GM12801 (cell line): ENCODE measurements around the gene UNC119B.

ENCODE experiments used
- TF ChIP-seq, protein P1 (sequence below): IDR thresholded peaks from one replicate; pipeline ENCODE4 v1.5.1; 2011; ENCODE audit warnings: control low read depth; ENCODE audit not compliant: insufficient read length; ENCODE audit errors: extremely low read depth

The UNC119B gene

DNA sequence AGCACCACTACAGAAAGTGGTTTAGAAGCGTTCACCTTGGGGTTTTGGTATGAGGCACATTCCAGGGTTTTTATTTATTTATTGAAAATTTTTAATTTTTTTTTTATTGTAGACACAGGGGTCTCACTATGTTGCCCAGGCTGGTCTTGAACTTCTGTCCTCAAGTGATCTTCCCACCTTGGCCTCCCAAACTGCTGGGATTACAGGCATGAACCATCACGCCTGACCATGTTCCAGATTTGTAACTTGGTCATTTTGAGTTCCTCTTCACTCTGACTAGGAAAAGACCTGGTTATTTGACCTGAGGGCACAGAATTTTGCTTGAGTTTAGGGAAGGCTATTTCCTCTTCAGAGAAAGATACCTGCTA, 20.2 kb upstream of the UNC119B start:
- TF ChIP-seq, protein P1, sequence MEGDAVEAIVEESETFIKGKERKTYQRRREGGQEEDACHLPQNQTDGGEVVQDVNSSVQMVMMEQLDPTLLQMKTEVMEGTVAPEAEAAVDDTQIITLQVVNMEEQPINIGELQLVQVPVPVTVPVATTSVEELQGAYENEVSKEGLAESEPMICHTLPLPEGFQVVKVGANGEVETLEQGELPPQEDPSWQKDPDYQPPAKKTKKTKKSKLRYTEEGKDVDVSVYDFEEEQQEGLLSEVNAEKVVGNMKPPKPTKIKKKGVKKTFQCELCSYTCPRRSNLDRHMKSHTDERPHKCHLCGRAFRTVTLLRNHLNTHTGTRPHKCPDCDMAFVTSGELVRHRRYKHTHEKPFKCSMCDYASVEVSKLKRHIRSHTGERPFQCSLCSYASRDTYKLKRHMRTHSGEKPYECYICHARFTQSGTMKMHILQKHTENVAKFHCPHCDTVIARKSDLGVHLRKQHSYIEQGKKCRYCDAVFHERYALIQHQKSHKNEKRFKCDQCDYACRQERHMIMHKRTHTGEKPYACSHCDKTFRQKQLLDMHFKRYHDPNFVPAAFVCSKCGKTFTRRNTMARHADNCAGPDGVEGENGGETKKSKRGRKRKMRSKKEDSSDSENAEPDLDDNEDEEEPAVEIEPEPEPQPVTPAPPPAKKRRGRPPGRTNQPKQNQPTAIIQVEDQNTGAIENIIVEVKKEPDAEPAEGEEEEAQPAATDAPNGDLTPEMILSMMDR, result no peak

DNA sequence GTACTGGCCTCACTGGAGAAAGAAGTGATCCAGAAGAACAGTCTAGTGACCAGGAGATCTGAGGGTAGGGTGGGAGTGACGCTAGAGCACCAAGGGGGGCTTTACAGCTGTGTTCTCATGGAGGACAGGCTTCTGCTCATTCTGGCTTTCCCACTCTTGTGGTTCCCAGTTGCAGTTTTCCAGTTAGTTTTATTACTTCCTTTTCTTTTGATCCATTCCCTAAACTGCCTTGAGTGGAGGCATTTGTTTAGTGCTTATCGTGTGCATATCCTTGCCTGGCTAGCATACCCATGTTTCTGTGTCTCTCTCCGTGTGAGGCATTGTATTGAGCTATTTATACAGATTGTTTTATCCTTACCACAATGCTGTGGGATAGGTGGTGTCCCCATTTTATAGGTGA, 19.3 kb upstream of the UNC119B start:
- TF ChIP-seq, protein P1, result no peak

DNA sequence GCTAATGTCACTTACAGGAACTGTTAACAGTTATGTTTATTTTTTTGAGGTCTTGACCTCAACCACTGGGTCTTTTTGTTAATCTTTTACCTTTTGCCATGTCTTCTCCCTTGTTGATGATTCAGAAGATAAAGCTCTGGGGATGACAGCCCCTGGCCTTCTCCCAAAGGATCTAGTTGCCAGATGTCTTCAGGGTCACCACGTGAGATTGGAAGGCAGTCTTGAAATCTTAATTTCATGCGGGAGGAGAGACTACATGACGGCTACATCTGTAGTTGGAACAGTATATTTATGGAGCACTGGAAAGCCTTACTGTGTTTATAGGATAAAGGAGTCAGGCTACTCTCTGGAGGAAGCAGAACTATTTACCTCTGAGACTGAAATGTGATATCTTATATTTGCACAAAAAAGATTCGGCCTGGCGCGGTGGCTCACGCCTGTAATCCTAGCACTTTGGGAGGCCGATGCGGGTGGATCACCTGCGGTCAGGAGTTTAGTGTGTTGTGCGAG, 17.7 kb upstream of the UNC119B start:
- TF ChIP-seq, protein P1, result no peak

DNA sequence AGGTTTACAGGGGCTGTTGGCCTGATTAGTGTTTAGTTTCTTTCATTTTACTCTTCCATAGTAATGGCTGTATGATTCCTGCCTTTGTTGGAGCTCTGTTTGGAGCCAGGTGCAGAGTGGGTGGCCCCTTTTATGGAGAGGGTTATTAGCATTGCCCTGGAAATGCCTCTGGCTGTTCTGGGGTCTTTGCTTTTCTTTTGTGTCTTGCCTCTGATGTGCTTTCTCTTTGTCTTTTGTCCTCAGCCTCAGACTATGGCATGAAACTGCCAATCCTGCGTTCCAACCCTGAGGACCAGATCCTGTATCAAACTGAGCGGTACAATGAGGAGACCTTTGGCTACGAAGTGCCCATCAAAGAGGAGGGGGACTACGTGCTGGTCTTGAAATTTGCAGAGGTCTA, 16.4 kb upstream of the UNC119B start:
- TF ChIP-seq, protein P1, result no peak

DNA sequence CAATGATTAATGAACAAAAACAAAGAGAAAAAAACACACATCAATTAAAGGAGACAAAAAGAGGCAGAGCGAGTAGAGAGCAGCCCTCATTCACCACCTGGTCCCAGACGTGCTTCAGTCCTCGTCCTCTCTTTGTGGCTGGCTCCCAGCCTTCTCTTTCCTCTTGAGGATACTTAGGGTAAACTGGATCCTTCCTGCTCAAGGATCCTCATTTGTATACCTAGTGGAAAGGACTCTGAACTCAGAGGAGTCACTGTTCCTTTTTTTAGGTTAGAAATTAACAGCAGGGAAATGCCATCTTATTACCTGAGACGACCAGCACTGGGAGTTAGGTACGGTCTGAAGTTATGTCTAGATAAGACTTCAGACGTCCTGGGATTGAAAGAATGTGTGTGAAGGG, 13.6 kb upstream of the UNC119B start:
- TF ChIP-seq, protein P1, result no peak

DNA sequence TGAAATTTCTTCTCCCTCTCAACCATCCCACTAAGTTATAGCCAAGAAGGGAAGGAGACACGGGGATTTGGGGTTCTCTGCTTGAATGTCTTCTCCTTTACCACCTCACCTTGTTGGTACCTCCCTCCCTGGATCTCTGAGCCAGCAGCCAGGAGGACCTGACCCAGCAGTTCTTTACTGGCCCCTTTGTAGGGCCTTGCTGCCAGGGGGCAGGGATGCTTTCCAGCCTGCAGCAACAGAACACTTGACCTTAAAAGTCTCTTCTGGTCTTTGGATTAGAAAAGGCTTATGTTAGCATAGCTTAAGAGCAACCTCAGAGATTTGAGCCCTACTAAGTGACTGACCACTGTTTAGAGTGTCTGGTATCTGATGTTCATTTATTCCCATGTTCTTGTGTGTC, 12.9 kb upstream of the UNC119B start:
- TF ChIP-seq, protein P1, result no peak

DNA sequence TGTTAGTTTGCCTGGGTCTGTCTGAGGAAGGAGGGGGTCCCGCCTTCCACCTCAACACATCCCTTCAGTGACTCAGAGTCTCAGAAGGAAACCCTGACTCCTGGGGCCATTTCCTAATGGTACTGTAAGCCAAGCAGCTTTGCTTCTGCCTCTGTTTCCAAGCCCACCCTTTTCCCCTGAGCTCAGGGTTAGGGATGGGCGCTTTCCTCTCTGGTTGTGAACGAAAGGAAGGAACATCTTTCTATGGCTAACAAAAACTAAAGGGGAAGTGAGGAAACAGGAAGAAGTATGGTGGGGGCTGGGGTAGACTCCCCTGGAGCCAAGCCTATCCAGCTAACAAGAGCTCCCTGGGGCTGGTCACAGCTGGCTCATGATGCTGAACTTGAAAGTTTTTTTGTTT, 11.6 kb upstream of the UNC119B start:
- TF ChIP-seq, protein P1, result no peak

DNA sequence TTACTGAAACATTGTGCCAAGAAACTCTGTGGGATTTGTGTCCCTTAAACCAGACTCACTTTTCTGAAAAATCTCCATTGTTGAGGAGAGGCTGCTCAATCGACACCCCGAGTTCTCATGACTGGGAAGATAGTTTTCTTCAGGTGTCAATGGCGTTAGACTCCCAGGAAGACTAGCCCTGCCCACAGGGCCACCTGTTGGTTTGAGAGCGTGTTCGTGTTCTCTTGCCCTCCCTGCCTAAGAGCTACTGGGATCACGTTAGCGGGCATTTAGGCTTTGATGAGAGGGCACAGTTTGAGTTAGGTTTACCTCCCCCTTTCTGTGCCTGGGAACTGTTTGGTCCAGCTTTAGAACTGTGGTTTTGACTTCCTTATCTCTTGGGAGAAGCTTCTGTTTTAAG, 10.7 kb upstream of the UNC119B start:
- TF ChIP-seq, protein P1, result no peak
